DMS79 (cell line): ENCODE measurements around the gene HIC1.
"Not testable (repeated sequence)": the region's sequence is repeated elsewhere in the genome, so short reads cannot be mapped to it uniquely, and the experiment has no call there.

ENCODE experiments used
- DNase-seq: peaks from one replicate; lab custom pipeline; 2025; lab: John Stamatoyannopoulos, UW

Gene HIC1, protein sequence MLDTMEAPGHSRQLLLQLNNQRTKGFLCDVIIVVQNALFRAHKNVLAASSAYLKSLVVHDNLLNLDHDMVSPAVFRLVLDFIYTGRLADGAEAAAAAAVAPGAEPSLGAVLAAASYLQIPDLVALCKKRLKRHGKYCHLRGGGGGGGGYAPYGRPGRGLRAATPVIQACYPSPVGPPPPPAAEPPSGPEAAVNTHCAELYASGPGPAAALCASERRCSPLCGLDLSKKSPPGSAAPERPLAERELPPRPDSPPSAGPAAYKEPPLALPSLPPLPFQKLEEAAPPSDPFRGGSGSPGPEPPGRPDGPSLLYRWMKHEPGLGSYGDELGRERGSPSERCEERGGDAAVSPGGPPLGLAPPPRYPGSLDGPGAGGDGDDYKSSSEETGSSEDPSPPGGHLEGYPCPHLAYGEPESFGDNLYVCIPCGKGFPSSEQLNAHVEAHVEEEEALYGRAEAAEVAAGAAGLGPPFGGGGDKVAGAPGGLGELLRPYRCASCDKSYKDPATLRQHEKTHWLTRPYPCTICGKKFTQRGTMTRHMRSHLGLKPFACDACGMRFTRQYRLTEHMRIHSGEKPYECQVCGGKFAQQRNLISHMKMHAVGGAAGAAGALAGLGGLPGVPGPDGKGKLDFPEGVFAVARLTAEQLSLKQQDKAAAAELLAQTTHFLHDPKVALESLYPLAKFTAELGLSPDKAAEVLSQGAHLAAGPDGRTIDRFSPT

DNA sequence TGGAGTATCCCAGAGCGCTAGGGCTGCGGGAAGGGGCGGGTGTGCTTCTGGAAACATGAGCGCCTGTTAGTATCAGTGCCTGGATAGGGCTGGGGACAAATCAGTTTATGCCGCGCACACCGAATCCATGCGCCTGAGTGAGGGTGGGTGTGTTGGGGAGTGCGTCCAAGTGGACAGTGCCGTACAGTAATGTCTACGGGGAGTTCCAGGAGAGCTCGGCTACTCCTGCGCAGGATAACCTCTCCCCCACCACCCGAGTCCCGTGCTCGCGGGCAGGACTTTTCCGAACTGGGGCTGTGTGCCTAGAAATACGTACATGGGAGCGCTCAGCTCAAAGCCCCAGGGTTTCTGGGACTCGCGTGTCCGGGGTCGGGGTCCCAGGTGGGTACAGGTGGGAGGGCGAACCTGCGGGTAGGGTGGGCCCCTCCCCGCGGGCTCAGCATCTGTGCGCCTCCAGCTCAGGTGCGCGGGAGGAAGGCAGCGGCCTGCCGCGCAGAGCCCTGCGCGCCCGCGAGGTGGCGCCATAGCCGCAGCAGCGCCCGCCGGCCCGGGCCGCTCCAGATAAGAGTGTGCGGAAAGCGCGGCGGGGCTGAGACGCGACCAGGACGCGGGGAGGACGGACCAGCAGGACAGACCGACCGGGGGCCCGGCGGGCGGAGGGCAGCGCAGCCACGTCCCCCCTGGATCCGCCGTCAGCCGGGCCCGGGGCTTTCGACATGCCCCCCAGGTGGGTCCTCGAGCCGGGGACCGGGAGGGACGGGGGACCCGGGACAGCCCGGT, at the start of gene HIC1:
Gene HIC1, plus strand, starts transcription at position 592 of the 780 bp plus-strand sequence. CDS start 1,588 bp downstream, outside the sequence.
- DNase-seq: peak; percentile 48

DNA sequence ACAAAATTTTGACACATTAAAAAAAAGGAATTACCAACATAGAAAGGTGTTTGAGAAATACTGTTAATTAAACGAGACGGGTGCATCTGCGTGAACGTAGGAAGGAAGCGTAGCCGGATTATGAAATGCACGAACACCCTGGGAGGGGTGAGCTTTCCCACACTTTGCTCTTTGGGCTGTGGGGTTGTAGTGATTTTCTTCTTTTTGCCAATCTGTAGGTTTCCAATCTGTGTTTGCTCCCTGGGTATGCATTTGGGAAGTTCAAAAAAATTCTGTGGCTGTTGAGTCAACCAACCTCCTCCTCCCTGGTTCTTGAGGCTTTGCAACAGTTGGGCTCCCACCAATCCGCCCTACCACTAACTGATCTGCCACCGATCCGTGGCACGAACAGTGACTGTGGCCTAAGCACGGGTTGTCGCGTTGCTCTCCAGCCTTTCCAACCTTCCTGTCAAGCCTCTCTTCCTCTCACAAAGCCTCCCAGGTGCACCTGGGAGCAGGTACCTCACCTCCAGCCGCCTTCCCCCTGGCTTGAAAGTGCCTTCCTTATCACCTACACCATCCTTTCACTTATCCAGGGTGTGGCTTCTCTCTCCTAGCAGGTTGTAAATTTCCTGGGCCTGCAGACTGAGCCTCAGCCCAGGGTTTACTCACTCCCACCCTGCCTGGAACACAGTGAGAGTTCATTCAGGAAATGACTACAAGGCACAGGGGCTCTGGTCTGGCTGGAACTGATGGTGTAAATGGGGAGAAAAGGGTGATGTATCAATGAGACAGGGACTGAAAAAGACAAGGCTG, 46.4 kb upstream of the HIC1 start:
- no peak for DNase-seq

DNA sequence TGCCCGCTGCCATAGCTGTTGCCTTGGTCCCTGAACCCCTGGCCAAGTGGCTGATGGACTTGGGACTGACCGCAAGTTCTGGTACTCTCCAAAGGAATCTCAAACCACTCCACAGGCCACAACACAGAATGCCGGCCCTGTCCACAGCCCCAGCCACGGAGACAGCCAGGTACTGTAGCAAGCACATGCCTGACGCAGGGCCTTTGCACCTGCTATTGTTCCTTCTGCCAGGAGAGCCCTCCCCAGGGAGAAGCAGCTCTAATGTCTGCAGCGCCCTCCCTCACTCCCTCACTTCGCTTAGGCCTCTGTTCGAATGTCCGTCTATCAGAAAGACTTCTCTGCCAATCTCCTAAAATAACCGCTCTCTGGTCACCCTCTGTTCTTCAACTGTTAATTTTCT, 45.2 kb upstream of the HIC1 start:
- no peak for DNase-seq

DNA sequence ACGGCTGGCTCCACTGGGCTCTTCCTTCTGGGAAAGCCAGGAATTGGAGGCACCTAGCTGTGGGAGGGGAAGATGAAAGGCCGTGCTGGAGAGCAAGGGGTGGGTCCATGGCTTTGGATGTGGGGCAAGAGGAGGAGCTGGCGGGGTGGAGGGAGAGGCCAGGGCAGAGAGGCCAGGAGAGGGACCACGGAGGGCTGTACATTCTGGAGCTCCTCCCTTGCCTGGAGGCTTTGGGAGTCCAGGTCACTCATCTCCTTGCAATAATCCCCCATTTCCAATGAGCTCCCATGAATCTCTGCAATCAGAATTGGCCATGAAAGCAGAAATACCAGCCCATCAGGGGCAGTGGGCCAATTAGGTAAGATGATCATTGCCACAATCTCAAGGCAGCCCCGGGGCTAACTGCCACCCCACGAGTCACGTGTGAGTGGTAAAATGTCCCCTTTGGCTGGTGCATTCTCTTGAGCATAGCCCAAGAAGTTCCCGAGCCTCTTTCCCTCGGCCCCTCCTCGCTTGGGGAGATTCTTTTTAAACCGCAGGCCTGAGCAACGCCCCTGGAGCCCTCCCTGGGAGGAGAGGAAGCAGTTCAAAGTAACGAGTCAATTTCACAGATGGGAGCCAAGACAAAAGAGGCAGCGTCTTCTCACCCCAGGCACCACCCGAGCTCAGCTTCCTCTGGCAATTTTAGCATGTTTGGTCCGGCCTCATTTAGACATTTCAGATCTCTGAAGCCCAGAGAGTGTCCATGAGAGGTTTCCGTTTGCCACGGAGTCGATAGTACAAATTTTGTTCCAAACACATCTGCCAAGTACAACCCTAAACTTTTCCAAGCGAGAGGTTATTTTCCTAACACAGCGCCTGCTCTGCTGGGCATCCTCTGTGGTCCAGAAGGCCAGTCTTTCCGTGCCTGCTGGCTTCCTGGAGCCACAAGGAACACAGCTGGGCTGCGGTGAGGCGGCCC, 43.2 kb upstream of the HIC1 start:
- DNase-seq: peak; percentile 94

DNA sequence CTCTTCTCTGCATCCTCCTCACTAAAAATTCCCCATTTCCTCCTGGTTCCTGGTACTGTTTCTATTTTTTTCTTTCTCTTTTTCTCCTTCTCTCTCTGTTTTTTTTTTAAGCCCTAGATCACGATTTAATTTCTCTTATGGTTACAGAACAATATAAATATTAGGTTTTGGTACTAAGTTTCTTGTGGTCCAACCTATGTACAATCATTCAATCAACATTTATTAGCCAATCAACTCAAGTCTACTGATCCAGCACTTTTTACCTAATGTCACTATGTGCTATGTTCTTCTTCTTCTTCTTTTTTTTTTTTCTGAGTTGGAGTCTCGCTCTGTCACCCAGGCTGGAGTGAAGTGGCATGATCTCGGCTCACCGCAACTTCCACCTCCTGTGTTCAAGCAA, 42.4 kb upstream of the HIC1 start:
- no peak for DNase-seq

DNA sequence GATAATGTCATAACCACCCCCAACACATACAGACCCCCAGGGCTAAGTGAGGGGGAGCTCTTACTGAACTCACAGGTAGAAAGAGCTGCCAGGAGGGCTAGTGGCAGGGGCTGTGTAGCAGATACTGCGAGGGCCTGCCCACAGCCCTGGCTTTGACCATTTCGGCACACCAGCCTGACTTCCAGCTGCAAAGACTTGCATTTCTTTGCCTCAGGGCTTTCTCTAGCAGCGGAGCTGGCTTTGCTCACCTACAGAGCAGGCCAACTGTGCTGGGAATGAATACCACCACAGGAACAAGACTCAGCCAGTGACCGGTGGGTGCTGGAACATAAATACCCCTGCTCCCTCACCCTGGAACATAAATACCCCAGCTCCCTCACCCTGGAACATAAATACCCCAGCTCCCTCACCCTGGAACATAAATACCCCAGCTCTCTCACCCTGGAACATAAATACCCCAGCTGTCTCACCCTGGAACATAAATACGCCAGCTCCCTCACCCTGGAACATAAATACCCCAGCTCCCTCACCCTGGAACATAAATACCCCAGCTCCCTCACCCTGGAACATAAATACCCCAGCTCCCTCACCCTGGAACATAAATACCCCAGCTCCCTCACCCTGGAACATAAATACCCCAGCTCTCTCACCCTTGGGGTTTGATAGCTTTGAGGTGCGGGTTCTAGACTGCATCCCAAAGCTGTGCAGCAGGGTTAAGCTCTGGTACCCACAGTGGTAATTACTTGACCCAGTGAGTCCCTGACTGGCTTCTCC, 41.5 kb upstream of the HIC1 start:
- not testable (repeated sequence) for DNase-seq

DNA sequence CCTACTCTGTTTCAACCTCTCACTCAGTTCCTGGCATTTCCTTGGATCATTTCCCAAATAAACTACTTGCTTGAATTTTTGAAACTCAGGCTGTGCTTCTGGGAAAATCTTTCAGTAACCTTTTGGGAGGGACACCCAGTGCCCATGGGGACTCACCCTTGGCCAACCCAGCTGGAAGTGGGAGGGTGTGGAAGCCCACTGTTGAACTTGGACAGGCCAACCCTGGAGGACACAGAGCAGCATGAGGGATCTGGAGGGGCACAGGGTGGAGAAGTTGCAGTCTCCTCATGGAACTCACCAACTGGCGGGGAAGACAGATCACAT, 40.9 kb upstream of the HIC1 start:
- no peak for DNase-seq

DNA sequence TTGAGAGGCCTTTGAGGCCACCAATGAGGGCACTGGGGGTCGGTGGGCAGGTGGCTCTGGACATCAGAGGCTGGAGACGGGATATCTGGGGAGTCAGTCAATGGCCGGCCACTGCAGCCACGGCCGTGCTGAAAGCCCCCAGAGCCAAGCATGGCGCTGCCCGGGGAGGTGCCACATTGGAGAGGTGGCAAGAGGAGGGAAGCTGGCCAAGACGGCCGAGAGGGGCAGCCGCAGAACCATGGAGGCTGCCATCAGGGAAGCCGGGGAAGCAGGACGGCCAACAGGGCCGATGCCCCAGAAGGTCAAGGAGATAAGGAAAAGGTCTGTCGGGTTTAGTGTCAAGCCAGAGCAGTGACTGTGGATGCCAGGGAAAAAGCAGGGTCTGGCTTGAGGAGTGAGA, 39.6 kb upstream of the HIC1 start:
- DNase-seq: no peak

DNA sequence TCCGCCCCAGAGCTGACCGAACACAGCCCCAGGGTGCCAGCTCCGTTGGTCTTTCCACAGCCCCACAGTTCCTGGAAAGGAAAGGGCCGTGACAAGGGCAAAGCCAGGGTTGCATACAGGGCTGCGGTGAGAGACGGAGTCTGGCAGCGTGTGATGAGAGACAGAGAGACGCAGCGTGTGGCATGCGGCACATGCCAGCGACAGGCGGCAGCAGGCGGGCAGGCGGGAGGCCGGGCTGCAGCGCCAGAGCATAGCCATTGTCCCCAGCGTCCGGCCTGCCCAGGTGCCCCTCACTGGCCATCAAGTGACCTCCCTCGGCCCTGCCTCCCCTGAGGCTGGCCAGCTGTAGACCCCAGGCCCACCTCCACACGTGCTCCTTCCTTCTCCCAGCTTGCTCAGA, 38.4 kb upstream of the HIC1 start:
- DNase-seq: no peak

DNA sequence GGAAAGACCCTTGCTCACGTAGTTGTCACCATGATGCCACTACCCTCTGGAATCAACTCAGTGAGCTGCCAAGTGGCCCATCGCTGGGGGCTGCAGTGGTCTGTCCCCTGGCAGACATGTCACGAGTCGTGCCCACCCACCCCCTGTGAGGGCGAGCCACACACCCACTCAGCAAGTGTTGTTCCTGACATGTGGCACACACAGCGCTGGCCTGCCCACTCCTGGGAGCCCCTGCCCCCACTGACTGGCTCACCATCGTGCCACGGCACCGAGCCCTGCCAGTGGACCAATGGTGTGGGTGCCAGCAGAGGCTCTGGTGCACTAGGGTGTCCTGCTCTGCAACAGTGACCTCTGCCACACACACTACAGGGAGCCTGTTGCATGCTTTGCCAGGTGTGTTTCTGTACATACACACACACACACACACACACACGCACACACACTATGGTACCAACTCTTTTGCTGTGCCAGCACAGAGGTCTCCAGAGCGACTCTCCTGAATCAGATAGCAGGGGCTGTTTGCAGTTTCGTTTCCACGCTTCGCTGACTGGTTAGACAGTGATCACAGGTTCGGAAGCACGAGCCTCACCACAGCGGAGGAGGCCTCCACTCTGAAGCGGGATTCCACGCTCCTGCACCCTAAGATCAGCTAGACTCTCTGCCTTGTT, 37.5 kb upstream of the HIC1 start:
- peak; percentile 51 for DNase-seq

DNA sequence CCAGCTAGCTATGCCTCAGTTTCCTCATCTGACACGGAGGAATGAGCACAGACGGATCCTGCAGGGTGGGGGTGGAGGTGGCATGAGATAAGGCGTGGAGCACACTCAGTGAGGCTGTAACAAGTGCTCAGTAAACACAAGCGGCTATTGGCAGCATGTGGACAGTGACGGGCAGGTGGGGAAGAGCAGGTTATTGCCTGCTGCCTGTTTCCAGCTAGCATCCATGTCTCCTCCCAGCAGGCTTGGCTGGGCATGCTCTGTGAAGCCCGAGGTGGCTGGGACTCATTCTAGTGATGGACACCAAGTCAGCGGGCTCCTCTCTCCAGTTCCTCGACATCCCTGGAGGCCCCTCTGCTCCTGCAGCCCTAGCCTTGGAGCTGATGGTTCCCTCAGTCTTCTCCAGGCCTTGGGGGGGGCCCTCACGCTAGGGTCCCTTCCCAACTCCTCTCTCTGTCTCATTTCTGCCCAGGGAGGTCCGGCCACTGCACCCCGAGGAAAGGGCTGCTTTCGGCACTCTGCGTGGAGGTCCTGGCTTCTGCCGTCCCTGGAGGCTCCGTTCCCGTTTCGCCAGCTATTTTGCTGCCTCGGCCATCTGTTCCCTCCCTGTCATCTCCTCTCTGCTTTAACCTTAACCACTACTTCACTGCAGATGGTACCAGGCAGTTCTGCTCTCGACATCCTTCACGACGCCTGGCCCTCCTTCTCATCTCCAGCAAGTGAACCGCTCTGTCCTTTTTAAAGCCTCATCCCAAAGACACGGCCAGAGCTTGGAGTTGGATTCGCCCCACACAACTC, 36.0 kb upstream of the HIC1 start:
- DNase-seq: no peak

DNA sequence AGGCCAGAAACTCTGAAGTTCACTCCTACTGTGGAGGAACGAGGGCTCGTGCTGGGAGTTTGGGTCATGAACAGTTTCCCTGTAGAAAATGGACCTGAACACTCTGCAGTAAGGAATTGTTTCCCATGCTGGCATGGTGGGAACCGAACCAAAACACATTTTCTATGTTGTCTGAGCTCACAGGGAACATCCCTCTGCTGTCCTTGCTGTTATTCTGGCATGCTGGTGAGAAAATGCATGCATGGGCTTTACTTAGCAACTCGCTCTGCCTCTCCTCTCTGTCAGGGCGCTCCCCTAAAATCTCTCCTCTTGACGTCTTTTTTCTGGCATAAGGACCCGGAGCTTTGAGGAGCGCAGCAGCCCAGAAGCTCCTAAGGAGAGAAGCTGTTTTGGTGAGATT, 35.2 kb upstream of the HIC1 start:
- DNase-seq: no peak

DNA sequence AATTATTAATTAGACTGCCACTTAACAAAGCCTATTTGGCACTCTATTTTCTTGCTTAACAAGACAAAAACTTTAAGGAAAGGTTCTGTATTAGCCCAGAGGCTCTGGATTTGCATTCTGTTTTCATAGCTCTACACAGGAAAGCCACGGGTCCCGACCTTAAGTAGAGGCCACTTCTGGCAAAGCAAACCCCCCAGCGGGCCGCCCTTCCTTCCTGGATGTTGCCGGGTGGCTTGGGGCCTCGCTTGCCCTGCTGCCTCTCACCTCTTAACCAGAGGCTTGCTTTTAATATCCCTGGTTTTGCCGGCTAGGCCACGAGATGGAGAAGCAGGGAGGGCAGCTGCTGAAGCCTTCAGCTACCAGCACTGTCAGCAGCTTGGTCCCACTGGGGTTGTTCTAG, 34.2 kb upstream of the HIC1 start:
- no peak for DNase-seq

DNA sequence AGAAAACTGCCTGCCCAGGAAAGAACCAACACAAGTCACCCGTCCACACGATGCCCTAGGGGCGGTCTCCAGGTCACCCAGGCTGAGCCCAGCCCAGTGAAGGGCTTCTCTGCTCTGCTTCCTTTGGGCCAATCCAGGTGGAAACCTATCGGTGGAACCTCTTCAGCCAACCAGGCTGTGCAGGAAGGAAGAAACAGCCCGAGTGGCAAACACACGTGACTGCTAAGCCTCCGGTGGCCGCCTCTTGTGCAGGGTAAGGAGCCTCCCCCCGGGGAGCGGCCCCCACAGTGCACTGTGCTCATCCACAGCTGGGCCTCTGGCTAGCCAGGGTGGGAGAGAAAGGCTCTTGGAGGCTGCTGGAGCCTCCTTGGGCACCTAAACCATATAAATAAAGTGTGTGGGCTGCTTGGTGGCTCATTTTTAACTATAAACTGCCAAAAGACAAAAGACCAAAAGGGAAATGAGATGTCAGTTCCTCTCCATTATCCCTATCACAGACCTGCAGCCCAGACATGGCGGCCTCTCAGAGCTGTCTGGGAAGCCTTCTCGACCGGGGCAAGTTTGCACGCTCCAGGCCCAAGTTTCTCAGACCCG, 32.2 kb upstream of the HIC1 start:
- no peak for DNase-seq

DNA sequence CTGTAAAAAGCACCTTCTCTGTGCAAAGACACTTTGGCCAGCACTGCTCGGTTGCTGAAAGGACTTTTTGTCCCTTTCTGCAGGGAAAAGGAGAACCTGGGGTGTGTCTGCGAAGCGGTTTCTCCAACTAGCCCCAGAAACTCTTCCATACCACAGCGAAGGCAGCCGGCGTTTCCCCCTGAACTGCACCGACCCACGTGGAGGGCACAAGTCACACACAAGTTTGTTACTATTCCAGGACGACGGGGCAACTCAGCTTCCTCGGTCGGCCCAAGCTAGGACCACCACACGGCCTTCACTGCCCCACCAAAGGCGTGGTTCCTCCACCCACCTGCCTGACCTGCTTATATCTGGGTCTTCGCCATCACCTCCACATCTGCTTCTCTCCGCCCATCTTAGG, 31.6 kb upstream of the HIC1 start:
- no peak for DNase-seq

DNA sequence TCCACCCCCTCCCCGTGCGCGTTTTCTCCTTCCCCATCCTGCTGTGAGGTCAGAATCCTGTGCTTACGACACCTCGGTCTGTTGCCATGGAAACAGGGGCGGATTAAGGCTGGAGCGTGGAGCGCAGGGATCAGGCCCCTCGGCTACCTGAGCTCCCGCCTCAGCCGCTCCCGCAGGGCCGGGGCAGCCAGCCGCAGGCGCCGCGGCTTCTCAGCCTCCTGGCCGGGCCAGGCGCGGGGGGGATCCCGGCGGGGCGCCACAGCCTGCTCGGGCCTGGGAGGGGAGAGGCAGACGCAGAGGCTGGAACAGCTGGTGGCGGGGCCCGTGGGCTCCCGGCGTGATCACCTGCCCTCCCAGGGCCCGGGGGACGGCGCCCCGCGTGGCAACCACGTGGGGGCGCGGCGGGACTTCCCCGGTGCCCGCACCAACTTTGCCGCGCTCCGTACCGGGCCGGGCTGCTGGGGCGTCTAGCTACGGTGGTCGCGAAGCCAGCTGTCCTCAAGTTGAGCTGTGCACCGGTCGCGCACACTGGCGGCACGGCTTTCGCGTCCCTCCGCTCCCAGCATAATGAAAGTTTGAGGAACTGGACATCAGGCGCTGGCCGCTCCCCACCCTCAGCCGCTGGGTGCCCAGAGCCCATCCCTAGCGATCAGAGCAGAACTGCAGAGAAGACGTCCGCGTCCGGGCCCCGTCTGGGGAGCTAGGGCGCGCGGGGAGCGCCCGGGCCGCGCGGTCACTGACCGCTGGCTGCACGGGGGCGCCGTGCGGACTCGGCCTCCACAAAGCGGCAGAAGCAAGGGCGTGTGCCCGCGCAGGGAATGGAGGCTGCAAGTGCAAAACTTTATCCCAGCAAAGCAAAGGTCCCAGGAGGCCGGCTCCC, 31.0 kb upstream of the HIC1 start:
- DNase-seq: peak; percentile 43

DNA sequence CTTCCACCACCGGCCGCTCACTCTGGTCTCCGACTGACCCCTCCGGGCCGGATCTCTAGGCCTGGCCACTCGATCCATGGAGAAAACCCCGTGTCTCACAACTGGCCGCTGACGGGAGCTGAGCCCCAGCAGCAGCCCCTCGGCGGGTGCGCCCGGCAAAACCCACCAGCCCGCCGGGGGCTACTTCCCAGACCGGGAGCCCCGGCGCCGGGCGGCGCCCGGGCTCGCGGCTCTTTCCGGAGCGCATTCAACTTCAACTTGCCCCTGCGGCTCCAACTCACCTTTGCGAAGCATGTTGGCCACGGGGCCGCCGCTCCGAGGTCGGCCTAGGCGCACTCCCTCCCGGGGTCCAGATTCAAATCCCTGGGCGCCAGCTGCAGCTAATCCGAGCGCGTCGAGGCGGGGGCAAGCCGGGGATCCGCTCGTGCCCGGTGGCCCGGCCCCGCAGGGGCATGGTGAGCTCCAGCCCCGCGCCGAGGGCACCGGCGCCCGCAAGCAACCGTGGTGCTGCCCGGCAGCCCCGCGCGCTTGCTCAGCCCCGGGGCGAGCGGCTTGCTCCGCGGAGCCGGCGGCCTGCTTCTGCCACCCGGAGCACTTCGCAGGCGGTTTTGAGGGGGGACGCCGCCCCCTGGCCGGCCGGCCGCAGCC, 30.2 kb upstream of the HIC1 start:
- DNase-seq: no peak
